Activated CD4-positive, alpha-beta T cell treated with anti-CD3 and anti-CD28 coated beads, Interleukin-2, amount 10 ng/mL, durations not matched to agents 24 days and 14 days (primary cell): ENCODE data around the gene CAPSL. TPM values are rescaled to one million over a fixed set of nuclear protein-coding genes. Genes with fewer than 3 reads are reported as not detected.
"Not testable (repeated sequence)": the region's sequence is repeated elsewhere in the genome, so short reads cannot be mapped to it uniquely, and the experiment has no call there.

ENCODE experiments used
- DNase-seq: peaks from one replicate; pipeline ENCODE4 v3.0.0; 2022
- H3K27ac Mint-ChIP-seq: one replicate; pipeline ENCODE4 v1.8.0; 2022; ENCODE audit warnings: mild to moderate bottlenecking, mixed read lengths
- H3K27me3 Mint-ChIP-seq: one replicate; pipeline ENCODE4 v1.8.0; 2022; ENCODE audit warnings: mixed read lengths
- H3K36me3 Mint-ChIP-seq: one replicate; pipeline ENCODE4 v1.8.0; 2022; ENCODE audit warnings: low read depth, mild to moderate bottlenecking, mixed read lengths
- H3K4me1 Mint-ChIP-seq: one replicate; pipeline ENCODE4 v1.8.0; 2021; ENCODE audit warnings: mixed read lengths
- H3K4me3 Mint-ChIP-seq: one replicate; pipeline ENCODE4 v1.8.0; 2022; ENCODE audit warnings: mild to moderate bottlenecking, moderate library complexity, mixed read lengths
- H3K9me3 Mint-ChIP-seq: one replicate; pipeline ENCODE4 v1.8.0; 2021; ENCODE audit warnings: mixed read lengths
- intact Hi-C: fragments of 100-400 bp; cut with micrococcal nuclease; formaldehyde crosslinking; loops from one replicate; pipeline ENCODE4 v1.15.1; 2023
- total RNA-seq: library from RNA; stranded (reverse); gene quantifications from 2 replicates; pipeline ENCODE4 v1.2.3, GENCODE V29; 2022

Gene CAPSL
- total RNA-seq, 1 donor from 2014 or later = not detected

GRCh38 chr5:35856186-35856764 lies 82.1 kb downstream of the CAPSL start:
- Mint-ChIP-seq H3K4me3 (peak overlapping the region; percentile 87), H3K36me3 (peaks cover 41% of the 10 kb centered on the region), H3K27ac (peak overlapping the region; percentile 74), H3K4me1 (peaks cover 78% of the 10 kb centered on the region)
- DNase-seq = peak; percentile 72
- not testable (repeated sequence) for H3K9me3 Mint-ChIP-seq, H3K27me3 Mint-ChIP-seq
- intact Hi-C loops = loop anchor here (2.0 to 5.0 kb wide), 4 partner anchors 71 to 296 kb away; partner anchors contain the start of genes LMBRD2, SKP2 and SPEF2

GRCh38 chr5:35855187-35855586 lies 83.2 kb downstream of the CAPSL start:
- Mint-ChIP-seq H3K36me3 (peaks cover 30% of the 10 kb centered on the region), H3K4me3 (peak overlapping the region; percentile 87), H3K27me3 (no peaks in the 10 kb centered on the region), H3K4me1 (peaks cover 75% of the 10 kb centered on the region), H3K27ac (peak overlapping the region; percentile 99), H3K9me3 (no peaks in the 10 kb centered on the region)
- peak; percentile 71 for DNase-seq
- intact Hi-C loops = loop anchor here (5.0 kb wide), 1 partner anchor 297 kb away; the partner anchor contains the start of genes LMBRD2 and SKP2

Other genes starting within 250 kb of the CAPSL start
- 57.7 and 64.1 TPM in 2 replicates for gene IL7R, start 81.7 kb downstream of the CAPSL start, total RNA-seq
- not detected in 2 replicates for gene UGT3A1, start 52.8 kb upstream of the CAPSL start, total RNA-seq
- not detected in 2 replicates for gene UGT3A2, start 128.3 kb upstream of the CAPSL start, total RNA-seq
- 9.8 TPM in 2 replicates for gene LMBRD2, start 213.3 kb upstream of the CAPSL start, total RNA-seq
- 63.0 and 69.8 TPM in 2 replicates for gene SKP2, start 213.5 kb upstream of the CAPSL start, total RNA-seq